Endodermal cell (in vitro differentiated cells): ENCODE data around the gene SVIL. TPM values are rescaled to one million over a fixed set of nuclear protein-coding genes. Genes with fewer than 3 reads are reported as not detected.

ENCODE experiments used
- DNase-seq: peaks from one replicate; pipeline ENCODE4 v3.0.0-alpha.2; 2017
- H3K27ac ChIP-seq: 2 replicates; pipeline ENCODE4 v1.5.1; 2013; ENCODE audit warnings: mild to moderate bottlenecking, low read depth, low read length, moderate library complexity
- H3K27me3 ChIP-seq: 2 replicates; pipeline ENCODE4 v1.6.1; 2013; ENCODE audit warnings: mild to moderate bottlenecking, low read length, moderate library complexity; ENCODE audit not compliant: insufficient read depth, control insufficient read depth, poor library complexity, severe bottlenecking
- H3K36me3 ChIP-seq: 2 replicates; pipeline ENCODE4 v1.7.0; 2013; ENCODE audit warnings: mild to moderate bottlenecking, low read length, moderate library complexity; ENCODE audit not compliant: control insufficient read depth, insufficient read depth
- H3K4me1 ChIP-seq: one replicate; pipeline ENCODE4 v1.7.0; 2013; ENCODE audit warnings: low read length; ENCODE audit not compliant: control insufficient read depth, insufficient read depth
- H3K4me3 ChIP-seq: 2 replicates; pipeline ENCODE4 v1.5.1; 2013; ENCODE audit warnings: mild to moderate bottlenecking, low read length, moderate library complexity
- H3K9ac ChIP-seq: 2 replicates; pipeline ENCODE4 v1.6.1; 2013; ENCODE audit warnings: mild to moderate bottlenecking, low read length, moderate library complexity; ENCODE audit not compliant: poor library complexity, severe bottlenecking; ENCODE audit errors: extremely low read depth
- H3K9me3 ChIP-seq: 2 replicates; pipeline ENCODE4 v1.6.1; 2013; ENCODE audit warnings: mild to moderate bottlenecking, low read length, moderate library complexity; ENCODE audit not compliant: control insufficient read depth
- H3K27ac Mint-ChIP-seq: 2 replicates; pipeline ENCODE4 v1.8.0; 2020; ENCODE audit warnings: mixed read lengths
- H3K27me3 Mint-ChIP-seq: 2 replicates; pipeline ENCODE4 v1.8.0; 2021; ENCODE audit warnings: mild to moderate bottlenecking, mixed read lengths; ENCODE audit not compliant: insufficient read depth
- H3K36me3 Mint-ChIP-seq: 2 replicates; pipeline ENCODE4 v1.8.0; 2020; ENCODE audit warnings: low read depth, mixed read lengths
- H3K4me1 Mint-ChIP-seq: 2 replicates; pipeline ENCODE4 v1.8.0; 2020; ENCODE audit warnings: mixed read lengths
- H3K4me3 Mint-ChIP-seq: 2 replicates; pipeline ENCODE4 v1.8.0; 2020; ENCODE audit warnings: mild to moderate bottlenecking, moderate library complexity, mixed read lengths
- H3K9me3 Mint-ChIP-seq: 2 replicates; pipeline ENCODE4 v1.8.0; 2020; ENCODE audit warnings: mild to moderate bottlenecking, mixed read lengths
- CTCF ChIP-seq: fragments of 200-600 bp; sonication (generic); conservative IDR thresholded peaks from 2 replicates; pipeline ENCODE4 v1.5.0; 2021; ENCODE audit warnings: antibody characterized with exemption, mild to moderate bottlenecking
- WGBS, 2 experiments: methylation state at CpG; one replicate each; pipeline versions ENCODE4 v1.1.5 to v1.1.7; 2013; ENCODE audit warnings: missing lambda C conversion rate in 2 of 2, mixed read lengths in 1 of 2; ENCODE audit not compliant: insufficient coverage in 1 of 2, insufficient read length in 1 of 2; 5-methylcytosine and 5-hydroxymethylcytosine counted together
- total RNA-seq, 2 donors: library from RNA; stranded (reverse); fragmentation: NEBNext Ultra II Directional in 1 of 2; extraction: Animal tissue kit (Norgen Biotek cat#: 25700) in 1 of 2; gene quantifications; 2 replicates in 1 of 2; 3 replicates in 1 of 2; pipeline ENCODE4 v1.2.1, GENCODE V29; 2021

The SVIL gene
- total RNA-seq, 2 donors from 2014 or later = 25.2 to 32.9 TPM

- H3K4me1 Mint-ChIP-seq = no peaks in the 10 kb centered on the region
- peaks cover 9% of the 10 kb centered on the region for H3K36me3 ChIP-seq
- no peaks in the 10 kb centered on the region for H3K27me3 Mint-ChIP-seq
- no peak overlapping the region for H3K27ac ChIP-seq
- H3K4me1 ChIP-seq = no peaks in the 10 kb centered on the region
- H3K9me3 Mint-ChIP-seq = peaks cover 2% of the 10 kb centered on the region
- no peak overlapping the region for H3K4me3 ChIP-seq
- 93 to 97% methylated on average over 2 of the region's 2 CpGs for WGBS, 2 experiments
- H3K4me3 Mint-ChIP-seq = no peak overlapping the region
- H3K9ac ChIP-seq = no peak overlapping the region
- no peaks in the 10 kb centered on the region for H3K9me3 ChIP-seq
- no peaks in the 10 kb centered on the region for H3K27me3 ChIP-seq
- no peak overlapping the region for H3K27ac Mint-ChIP-seq
- TF ChIP-seq CTCF = no peak
- H3K36me3 Mint-ChIP-seq = no peaks in the 10 kb centered on the region
- DNase-seq = no peak
Measured at GRCh38 chr10:29415876-29416275, 218.9 kb downstream of the SVIL start.

GRCh38 chr10:29414501-29414900, 220.3 kb downstream of the SVIL start:
- no peaks in the 10 kb centered on the region for H3K4me1 Mint-ChIP-seq
- H3K27ac Mint-ChIP-seq = no peak overlapping the region
- H3K27me3 Mint-ChIP-seq = peaks cover 2% of the 10 kb centered on the region
- Histone ChIP-seq H3K9ac (no peak overlapping the region), H3K4me3 (no peak overlapping the region), H3K27ac (no peak overlapping the region), H3K36me3 (no peaks in the 10 kb centered on the region), H3K9me3 (no peaks in the 10 kb centered on the region), H3K4me1 (no peaks in the 10 kb centered on the region), H3K27me3 (no peaks in the 10 kb centered on the region)
- TF ChIP-seq CTCF = no peak
- DNase-seq = no peak
- H3K4me3 Mint-ChIP-seq = no peak overlapping the region
- peaks cover 8% of the 10 kb centered on the region for H3K9me3 Mint-ChIP-seq
- WGBS, 2 experiments = 87% methylated on average over 1 of the region's 1 CpG
- H3K36me3 Mint-ChIP-seq = peaks cover 5% of the 10 kb centered on the region

GRCh38 chr10:29412485-29412884, 222.3 kb downstream of the SVIL start:
- Mint-ChIP-seq H3K9me3 (peaks cover 28% of the 10 kb centered on the region), H3K4me1 (no peaks in the 10 kb centered on the region), H3K36me3 (peaks cover 5% of the 10 kb centered on the region), H3K27me3 (peaks cover 2% of the 10 kb centered on the region), H3K4me3 (no peak overlapping the region), H3K27ac (no peak overlapping the region)
- no peak overlapping the region for H3K9ac ChIP-seq
- WGBS, 2 experiments = 89 to 95% methylated on average over 2 to 3 of the region's 3 CpGs
- H3K27me3 ChIP-seq = no peaks in the 10 kb centered on the region
- H3K36me3 ChIP-seq = no peaks in the 10 kb centered on the region
- H3K27ac ChIP-seq = no peak overlapping the region
- H3K9me3 ChIP-seq = peaks cover 18% of the 10 kb centered on the region
- no peaks in the 10 kb centered on the region for H3K4me1 ChIP-seq
- no peak for DNase-seq
- no peak overlapping the region for H3K4me3 ChIP-seq
- TF ChIP-seq CTCF = no peak
